Mammary epithelial cell (primary cell): ENCODE data around the gene PRKG2.

Experiments used
- CTCF ChIP-seq, 2 donors: IDR thresholded peaks in 1 of 2; conservative IDR thresholded peaks in 1 of 2; 2 replicates each; pipeline ENCODE4 v1.5.1; 2011 to 2012; ENCODE audit warnings: inconsistent platforms in 2 of 2, low read length in 2 of 2, mild to moderate bottlenecking in 2 of 2, control low read depth in 1 of 2, low read depth in 1 of 2; ENCODE audit not compliant: insufficient read depth in 1 of 2; ENCODE audit errors: extremely low read depth in 1 of 2
- EZH2 ChIP-seq: IDR thresholded peaks from 2 replicates; pipeline ENCODE4 v1.6.1; 2012; ENCODE audit warnings: low read length, inconsistent platforms, borderline replicate concordance

DNA sequence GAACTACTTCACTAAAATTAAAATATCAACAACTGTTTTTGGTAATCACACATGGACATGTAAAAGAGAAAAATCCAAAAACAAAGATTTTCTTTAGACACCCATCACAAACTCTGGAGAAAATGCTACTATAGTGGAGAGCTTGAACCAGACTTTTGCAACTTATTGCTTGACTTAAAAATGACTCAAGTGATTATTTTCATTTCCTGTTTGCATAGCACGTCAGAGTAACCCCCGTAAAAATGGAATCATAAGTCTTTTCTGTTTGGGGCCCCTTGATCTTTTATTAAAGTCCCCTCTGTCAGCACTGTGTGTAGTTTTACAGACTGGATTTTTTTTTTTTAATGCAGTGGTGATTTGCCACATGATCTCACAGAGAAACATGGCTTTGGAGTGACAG, 79.5 kb downstream of the PRKG2 start:
- TF ChIP-seq CTCF (conservative IDR thresholded peaks at IDR 0.05 in 1 of 2, IDR thresholded peaks at IDR 0.05 in 1 of 2; ENCODE audit: extremely low read depth in 1 of 2, insufficient read depth in 1 of 2, low read depth in 1 of 2, low read length in 2 of 2) (no peak), EZH2 (no peak)
